Measurements from ENCODE around the gene DGKQ.
"Not testable (repeated sequence)": the region's sequence is repeated elsewhere in the genome, so short reads cannot be mapped to it uniquely, and the experiment has no call there.

DNA sequence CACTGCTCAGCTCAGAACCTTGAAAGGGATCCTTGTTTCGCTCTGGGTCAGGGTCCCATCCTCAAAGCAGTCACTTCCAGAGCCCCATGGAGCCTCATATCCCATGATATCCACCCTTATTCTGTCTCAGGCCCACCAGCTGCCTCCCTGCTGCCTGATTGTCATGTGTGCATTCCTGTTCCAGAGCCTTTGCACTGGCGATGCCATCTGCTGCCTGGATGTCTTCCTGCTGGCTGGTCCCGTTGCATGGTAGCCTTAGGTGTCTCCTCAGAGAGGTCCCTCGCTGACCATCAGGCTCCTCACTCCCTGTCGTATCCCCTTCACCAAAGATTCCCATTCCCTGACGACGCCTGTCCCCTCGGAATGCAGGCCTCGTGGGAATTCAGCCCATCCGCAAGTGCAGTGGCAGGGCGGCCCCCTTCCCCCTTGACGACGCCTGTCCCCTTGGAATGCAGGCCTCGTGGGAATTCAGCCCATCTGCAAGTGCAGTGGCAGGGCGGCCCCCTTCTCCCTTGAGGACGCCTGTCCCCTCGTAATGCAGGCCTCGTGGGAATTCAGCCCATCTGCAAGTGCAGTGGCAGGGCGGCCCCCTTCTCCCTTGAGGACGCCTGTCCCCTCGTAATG is 26.0 kb upstream of the DGKQ start:
- TF ChIP-seq, protein P1, sequence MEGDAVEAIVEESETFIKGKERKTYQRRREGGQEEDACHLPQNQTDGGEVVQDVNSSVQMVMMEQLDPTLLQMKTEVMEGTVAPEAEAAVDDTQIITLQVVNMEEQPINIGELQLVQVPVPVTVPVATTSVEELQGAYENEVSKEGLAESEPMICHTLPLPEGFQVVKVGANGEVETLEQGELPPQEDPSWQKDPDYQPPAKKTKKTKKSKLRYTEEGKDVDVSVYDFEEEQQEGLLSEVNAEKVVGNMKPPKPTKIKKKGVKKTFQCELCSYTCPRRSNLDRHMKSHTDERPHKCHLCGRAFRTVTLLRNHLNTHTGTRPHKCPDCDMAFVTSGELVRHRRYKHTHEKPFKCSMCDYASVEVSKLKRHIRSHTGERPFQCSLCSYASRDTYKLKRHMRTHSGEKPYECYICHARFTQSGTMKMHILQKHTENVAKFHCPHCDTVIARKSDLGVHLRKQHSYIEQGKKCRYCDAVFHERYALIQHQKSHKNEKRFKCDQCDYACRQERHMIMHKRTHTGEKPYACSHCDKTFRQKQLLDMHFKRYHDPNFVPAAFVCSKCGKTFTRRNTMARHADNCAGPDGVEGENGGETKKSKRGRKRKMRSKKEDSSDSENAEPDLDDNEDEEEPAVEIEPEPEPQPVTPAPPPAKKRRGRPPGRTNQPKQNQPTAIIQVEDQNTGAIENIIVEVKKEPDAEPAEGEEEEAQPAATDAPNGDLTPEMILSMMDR (IDR thresholded peaks at IDR 0.05; ENCODE audit: low read length) = not testable (repeated sequence)
- TF ChIP-seq EZH2 (optimal IDR thresholded peaks at IDR 0.05; ENCODE audit: low read depth, low read length); EZH2phosphoT487 (IDR thresholded peaks at IDR 0.05; ENCODE audit: low read length): not testable (repeated sequence)
